ENCODE measurements around the gene PODXL2.
A peak's percentile ranks its signal among the peaks of the same experiment; 100 is the strongest.

The PODXL2 gene

GRCh38 chr3:127710155-127710941, 81.4 kb downstream of the PODXL2 start:
- DNase-seq = no peak

GRCh38 chr3:127711021-127711695, 82.2 kb downstream of the PODXL2 start:
- no peak for DNase-seq

- DNase-seq = no peak
Observed at GRCh38 chr3:127711896-127712295, 82.9 kb downstream of the PODXL2 start.

GRCh38 chr3:127712461-127712860, 83.5 kb downstream of the PODXL2 start:
- DNase-seq = no peak

GRCh38 chr3:127712881-127713771, 84.1 kb downstream of the PODXL2 start:
- DNase-seq = no peak

GRCh38 chr3:127714125-127714571, 85.2 kb downstream of the PODXL2 start:
- DNase-seq = no peak

- DNase-seq = no peak
Observed at GRCh38 chr3:127714866-127715265, 85.9 kb downstream of the PODXL2 start.

- no peak for DNase-seq
Observed at GRCh38 chr3:127715532-127715931, 86.5 kb downstream of the PODXL2 start.

- no peak for DNase-seq
Observed at GRCh38 chr3:127716384-127716783, 87.4 kb downstream of the PODXL2 start.

GRCh38 chr3:127717357-127718244, 88.6 kb downstream of the PODXL2 start:
- peak; percentile 49 for DNase-seq

GRCh38 chr3:127718245-127718915, 89.4 kb downstream of the PODXL2 start:
- no peak for DNase-seq

GRCh38 chr3:127718916-127719290, 89.9 kb downstream of the PODXL2 start:
- no peak for DNase-seq

- no peak for DNase-seq
Observed at GRCh38 chr3:127719369-127719768, 90.4 kb downstream of the PODXL2 start.

- DNase-seq = no peak
Observed at GRCh38 chr3:127720161-127720823, 91.3 kb downstream of the PODXL2 start.

GRCh38 chr3:127720985-127721935, 92.3 kb downstream of the PODXL2 start:
- no peak for DNase-seq

GRCh38 chr3:127722091-127722784, 93.3 kb downstream of the PODXL2 start:
- DNase-seq = no peak

All from fibroblast of skin of back (primary cell).